HG03520 (cell line): Measurements from ENCODE around the gene ALDOB.

Experiments used
- ATAC-seq: cut with Tn5 transposase; IDR thresholded peaks from one replicate; pipeline ENCODE4 v1.9.1; 2021; ENCODE audit warnings: mild to moderate bottlenecking, moderate library complexity; ENCODE audit not compliant: unreplicated experiment

The ALDOB gene

DNA sequence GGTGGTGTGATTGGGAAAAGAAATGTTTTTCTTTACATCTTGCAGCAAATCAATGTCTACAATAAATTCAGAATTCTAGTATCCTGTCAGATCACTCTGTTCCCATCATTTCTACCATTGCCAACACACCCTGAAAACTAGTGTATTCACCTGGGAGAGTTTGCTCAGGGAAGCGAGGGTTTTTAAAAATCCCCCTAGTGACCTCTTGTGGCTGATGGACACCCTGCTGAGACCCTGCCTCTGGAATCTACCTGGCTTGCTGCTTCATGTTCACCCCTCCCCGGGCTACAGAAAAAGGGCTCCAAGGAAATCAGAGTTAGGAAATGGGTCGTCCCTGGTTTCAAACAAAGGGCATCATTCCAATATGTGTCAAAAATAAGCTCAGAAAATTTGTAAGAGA, 21.4 kb upstream of the ALDOB start:
- no peak for ATAC-seq

DNA sequence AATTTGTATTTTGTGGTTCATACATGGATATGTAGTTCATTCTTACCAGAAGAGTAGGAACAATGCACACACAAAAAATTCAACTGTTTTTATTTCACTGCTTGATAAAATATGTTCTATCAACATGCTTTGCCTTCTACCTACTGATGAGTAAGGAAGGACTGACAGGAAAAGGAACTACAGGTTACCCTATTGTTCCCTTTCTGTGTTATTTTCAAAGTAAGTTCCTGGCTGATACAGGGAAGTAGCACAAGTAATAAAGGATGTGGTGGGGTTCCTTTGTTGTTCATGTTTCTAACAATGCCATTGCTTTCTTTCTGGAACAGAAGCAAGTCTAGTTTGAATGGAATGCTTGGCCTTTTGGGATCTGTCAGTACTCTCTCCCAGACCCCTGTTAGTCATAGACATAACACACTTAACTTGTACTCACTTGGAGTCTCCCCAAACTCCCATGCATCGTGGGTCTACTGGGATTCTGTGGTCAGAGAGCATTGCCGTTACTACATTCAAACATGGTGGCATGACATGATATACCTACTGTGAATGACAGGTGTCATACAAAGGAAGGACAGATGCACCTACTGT, 20.2 kb upstream of the ALDOB start:
- no peak for ATAC-seq

DNA sequence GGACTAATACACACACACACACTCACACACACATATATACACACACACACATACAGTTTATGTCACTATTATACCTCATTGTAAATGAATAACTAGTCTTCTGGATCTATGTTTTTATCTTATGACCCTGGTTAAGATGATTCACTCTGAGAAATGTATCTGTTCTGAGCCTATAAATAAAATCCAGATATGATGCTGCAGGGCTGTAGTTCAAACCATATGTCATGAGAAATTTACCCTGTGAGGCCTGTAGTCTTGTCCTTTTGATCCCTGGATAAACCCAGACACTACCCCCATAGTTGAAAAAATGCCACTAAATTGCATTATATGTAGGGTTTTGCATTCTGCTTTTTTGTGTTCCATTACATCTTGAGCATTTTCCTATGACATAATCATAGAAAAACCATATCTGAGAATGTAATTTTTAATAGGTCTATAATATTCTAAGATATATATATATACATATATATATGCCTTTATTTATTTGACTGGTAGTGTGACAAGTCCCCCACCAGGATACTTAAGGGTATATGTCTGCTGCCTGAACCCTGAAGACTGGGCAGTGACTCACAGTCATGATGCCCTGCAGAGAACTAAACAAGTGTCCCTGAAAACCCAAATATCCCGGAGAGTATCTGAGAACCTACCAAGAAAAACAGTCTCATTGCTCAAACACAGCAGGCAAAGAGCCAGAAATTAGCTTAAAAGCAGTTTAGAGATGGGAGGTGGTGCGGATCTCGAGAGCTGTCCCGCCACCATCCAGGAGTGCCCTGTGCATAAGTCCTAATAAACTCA, 18.4 kb upstream of the ALDOB start:
- no peak for ATAC-seq

DNA sequence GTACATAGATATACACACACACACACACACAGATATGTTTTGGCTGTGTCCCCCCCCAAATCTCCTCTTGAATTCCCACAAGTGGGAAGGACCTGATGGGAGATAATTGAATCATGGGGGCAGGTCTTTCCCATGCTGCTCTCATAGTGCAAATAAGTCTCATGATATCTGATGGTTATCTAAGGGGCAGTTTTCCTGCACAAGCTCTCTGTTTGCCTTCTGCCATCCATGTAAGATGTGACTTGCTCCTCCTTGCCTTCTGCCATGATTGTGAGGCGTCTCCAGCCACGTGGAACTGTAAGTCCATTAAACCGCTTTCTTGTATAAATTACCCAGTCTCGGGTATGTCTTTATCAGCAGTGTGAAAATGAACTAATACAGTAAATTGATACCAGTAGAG, 15.9 kb upstream of the ALDOB start:
- ATAC-seq = no peak

DNA sequence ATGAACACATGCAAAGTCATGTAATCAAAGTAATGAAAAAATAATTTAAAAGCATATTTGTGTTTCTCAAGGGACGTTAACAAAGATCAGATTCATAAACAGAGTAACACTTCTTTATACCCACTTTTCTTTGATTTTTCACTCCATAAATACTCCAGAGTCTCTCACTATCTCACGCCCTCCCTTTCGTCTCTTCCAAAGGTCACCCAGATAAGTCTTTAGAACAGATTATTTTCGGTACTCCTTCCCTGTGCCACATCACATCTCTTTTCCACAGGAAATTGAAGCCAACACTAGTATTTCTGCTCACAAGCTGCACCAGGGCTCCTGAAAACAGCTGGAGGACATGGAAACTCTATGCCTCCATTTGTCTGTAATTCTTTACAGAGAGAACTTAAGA, 15.4 kb upstream of the ALDOB start:
- ATAC-seq = no peak

DNA sequence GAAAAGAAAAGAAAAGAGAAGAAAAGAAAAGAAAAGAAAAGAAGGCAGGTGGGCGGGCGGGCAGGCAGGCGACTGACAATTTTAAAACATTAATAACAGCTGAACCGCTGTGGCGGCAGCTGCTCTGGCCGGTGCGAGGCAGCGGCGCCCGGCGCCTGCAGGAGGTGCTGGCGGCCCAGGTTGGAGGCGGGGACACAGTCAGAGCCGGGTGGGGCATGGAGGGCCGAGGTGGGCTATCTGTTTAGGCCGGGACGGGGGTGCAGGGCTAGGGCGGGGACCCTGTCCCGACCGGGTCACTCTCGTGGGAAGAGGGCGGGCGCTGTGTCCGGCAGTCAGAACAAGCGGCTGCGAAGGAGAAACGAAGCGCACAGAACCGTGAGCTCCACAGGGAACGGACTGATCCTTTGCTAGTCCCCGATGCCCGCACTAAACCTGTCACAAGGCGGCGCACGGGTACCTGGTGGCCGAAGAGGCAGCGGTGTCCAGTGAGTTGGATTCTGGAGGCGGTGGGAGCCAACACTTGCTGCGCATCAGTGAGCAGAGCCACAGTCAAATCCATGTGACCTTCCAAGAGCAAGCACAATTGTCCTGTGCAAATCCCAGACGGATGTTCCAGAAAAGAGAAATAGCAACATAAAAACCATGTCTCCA, 13.6 kb upstream of the ALDOB start:
- ATAC-seq = peak; percentile 99

DNA sequence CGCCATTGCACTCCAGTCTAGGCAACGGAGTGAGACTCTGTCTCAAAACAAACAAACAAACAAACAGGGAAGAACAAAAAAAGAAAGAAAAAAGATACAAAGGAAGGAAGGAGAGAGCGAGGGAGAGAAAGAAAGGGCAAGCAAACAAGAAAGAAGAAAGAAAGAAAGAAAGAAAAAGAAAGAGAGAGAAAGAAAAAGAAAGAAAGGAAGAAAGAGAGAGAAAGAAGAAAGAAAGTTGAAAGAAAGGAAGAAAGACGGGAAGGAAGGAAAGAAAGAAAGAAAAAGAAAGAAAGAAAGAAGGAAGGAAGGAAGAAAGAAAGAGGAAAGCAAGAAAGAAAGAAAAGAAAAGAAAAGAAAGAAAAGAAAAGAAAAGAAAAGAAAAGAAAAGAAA, 13.1 kb upstream of the ALDOB start:
- no peak for ATAC-seq

DNA sequence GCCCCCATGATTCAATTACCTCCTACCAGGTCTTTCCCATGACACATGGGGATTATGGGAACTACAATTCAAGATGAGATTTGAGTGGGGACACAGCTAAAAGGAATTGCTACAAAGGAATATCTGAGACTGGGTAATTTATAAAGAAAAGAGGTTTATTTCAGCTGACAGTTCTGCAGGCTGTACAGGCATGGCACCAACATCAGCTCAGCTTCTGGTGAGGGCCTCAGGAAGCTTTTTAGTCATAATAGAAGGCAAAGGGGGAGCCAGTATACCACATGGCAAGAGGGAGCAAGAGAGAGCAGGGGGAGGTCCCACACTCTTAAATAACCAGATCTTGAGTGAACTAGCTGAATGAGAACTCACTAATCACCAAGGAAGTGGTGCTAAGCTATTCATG, 11.2 kb upstream of the ALDOB start:
- no peak for ATAC-seq

DNA sequence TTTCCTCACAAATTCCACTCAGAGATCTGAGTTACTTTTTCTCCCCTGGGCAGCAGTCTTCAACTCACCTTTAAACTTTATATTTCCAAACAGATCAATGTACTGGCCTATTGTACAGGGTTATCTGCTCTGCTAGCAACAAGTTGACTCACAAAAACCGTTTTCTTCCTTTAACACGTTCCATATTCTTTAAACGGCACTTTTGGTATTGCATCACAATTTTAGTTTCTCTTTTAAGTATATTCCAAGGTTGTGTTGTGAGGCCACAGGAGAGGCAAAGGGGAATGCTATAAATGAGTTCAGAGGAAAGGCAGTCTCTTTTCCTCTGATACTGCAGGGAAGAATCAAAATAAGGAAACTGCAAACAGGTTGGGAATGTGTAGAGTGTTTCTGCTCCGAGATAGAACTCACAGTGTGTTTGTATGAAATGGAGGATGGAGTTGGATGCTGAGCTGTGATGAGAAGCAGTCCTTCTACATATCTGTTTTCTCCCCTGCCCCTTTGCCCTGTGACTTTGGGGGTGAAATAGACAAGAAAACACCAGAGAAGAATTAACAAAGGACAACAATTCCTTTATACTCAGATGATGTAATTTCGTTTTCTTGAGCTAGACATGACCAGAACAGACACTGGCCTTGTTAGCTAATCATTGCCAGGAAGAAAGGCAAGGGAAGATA, 9.9 kb upstream of the ALDOB start:
- no peak for ATAC-seq

DNA sequence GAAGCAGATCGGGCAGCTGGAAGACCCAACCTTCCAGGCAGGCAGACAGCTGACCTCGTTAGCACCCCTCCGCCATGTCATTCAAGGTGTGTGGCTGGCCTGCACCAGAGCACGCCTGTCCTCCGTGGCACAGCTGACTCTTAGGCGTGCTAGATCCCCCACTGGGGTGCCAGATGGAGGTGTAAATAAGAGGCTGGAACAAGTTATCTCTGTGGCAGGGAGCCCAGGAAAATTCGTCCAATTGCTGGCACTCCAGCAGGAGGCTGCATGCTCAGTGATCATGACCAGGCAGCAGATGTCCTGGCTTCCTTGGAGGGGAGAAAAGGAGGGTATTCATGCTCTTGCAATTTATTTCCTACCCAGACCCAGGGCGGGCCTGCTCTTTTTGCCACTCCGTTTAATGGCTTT, 7.8 kb upstream of the ALDOB start:
- no peak for ATAC-seq

DNA sequence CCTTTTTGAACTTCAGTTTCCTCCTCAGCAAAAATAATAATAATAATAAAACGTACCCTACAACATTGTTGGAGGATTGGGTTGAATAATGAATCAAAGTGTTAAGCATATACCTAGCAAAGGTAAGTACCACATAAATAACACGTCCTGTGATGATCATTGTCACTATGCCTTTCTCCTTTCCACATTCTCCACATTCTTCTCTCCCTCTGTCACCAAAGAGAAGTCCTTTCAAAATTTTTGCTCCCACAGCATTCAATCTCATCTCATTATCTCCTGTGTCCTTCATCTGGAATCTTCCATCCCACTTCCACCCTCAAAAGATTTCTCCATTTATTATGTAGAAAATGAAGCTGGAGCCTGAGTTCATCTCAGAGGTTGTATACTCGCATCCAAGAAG, 7.2 kb upstream of the ALDOB start:
- no peak for ATAC-seq

DNA sequence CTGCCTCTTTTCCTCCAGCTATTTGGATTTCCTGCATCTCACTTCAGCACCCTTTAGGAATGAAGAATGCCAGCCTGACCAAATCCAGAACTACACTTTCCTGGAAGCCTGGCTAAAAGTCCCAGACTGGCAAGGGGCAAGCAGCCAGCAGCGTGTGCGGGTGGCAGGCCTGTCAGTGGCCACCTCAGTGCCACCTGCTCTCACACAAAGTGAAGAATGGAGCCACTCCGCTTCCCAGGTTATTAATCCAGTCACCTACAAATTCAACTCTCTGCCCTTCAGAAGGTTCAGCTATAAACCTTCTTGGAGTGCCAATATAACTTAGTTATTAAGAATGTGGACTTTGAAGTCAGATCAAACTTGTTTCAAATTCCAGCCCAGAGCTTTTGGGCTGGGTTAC, 6.7 kb upstream of the ALDOB start:
- ATAC-seq = no peak

DNA sequence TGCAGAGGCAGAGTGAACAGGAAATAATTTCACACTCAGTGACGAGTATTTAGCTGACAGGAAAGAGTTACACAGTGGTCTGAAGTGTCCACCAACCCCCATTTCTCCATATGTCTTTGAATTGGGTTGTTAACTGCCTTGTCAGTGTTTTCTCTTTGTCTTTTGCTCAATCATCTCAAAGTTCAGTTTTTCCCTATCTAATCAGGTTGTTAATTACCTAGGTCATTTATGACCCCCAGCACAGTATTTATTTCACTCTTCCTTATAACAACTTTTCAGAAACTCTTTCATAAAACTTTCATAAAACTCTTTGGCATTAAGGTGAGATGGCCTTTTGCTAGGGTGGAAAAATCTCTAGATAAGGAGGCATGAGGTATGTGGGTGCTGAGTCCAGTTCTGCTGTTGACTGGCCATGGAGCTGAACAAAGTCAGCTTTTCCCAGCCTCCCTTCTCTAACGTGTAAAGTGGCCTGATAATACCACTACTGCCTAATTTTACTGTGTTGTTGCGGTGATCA, 5.2 kb upstream of the ALDOB start:
- ATAC-seq = no peak

DNA sequence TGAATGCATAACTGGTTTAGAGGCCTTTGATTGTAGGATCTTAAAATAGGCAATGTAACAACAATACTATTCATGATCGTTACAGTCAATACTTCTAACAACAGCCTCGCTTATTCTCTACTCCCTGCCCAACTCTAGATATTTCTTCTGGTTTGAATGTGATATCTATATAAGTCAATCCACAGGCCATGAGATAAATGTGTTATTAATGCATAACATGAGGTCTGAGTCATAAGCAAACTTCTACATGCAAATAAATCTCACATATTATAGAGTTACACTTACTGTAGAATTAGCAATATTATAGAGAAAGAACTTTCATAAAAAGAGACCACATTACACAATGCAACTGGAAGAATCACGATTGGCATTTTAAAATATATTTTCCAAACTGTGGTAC, 2.9 kb upstream of the ALDOB start:
- ATAC-seq = no peak

DNA sequence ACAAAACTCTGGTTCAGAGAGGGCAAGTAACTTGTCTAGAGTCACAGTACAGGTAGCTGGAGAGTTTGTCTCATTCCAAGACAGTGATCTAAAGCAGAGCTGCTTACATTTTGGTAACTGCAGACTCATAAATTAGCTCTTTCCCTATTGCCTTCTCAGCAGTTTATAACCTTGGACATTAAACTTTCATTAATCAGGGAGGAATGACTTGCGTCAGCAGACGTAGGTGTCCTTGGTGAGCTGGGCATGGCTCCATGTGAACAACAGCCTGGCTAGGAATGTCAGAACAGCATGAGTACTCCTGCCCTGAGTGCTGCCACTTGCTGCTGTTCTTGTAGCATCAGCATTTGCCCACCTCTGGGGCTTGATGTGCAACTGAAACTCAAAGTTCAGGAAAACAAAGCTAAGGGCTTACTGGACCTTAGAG, 2.2 kb upstream of the ALDOB start:
- no peak for ATAC-seq

DNA sequence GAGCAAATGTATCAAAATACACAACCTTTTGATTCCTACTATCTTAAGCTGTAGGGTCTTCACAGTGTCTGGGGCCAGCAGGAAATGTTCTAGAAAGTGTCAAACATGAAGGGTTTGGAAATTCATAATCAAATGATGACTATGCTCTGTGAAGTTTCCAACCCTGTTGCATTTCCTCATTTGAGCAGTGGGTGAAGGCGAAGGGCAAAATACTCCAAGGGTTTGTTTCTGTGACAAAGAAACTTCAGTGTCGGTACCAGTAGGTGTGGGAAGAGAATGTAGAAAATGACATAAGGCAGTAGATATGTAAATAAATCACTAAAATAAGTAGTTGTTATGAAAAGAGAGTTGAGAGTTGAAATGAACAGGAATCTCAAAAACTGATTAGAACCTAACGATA, 576 bp downstream of the ALDOB start:
- ATAC-seq = no peak

DNA sequence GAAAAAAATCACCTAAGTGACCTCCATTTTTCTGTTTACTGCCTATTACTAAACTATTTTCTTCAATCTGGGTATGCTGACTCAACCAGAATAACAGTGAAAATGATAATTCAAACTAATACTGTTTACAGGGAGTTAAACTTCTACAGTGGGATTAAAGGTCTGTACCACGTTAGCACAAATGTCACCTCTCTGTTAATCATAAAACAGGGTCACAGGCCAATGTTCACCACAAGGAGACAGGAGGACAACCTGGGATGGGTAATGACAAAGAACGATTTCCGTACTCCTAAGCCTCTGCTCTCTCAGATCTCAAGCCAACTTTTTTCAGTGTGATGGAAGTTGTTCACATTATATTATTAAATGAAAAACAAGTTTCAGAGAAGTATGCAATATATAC, 2.3 kb downstream of the ALDOB start:
- ATAC-seq = no peak

DNA sequence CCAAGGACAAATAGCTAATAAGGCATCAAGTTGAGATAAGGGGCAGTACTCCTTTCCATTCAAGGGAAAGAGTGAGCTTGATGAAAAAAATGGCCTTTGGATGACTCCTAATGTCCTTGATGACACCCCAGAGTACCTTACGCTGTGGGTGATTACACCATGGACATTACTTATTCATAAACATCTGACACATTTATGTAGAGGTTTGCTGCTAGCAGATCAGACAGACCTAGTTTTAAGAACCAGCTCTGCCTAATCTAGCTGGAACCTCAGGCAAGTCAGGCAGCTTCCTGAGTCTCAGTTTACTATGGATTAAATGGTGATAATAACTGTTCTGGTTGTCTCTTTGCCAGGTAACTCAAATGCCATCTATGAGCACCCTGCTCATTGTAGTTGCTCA, 2.8 kb downstream of the ALDOB start:
- no peak for ATAC-seq

DNA sequence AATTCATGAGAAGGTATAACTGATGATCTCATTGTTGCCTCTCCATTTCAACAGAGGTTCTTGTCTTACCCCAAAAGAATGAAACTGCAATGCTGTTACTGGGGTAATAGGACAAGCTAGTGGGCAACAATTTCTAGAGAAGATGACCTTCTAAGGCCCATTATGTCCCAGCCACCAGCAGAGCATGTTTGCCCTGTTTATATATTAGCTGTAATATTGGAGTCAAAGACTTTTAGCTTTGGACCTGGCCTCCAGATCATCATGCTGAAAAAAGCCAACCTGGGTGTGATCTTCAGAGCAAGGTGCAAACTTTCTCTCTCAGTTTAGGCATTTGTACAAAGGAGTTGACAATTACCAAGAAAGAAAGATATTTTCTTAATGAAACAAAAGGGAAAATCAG, 3.4 kb downstream of the ALDOB start:
- ATAC-seq = no peak

DNA sequence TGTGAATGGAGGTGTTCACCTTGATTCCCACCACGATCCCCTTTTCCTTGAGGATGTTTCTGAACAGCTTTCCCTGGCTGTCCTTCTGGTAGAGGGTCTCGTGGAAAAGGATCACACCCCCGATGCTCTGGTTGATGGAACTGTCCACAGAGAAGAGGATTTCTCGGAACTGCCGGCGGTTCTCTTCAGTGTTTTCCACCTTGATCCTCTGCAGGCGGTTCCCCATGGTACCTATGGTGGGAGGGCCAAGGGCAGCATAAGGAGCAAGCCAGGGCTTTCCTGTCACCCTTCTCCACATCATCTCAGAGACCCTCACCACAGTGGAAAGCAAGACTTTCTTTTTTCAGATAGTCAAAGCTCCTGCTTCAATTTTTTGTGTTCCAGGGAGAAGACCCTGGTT, 5.8 kb downstream of the ALDOB start:
- ATAC-seq = no peak

DNA sequence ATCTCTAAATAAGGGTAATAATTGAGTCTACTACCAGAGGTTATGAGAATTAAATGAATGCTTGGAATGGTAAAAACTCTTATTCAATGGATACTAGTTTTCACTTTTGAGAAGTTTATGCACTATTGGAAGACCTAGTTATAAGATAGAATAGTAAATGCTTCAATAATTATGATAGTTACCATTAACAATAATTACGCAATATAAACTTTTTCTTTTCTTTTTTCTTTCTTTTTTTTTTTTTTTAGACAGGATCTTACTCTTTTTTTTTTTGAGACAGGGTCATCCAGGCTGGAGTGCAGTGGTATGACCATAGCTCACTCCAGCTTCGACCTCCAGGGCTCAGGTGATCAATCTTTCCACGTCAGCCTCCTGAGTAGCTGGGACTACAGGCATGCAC, 6.7 kb downstream of the ALDOB start:
- ATAC-seq = no peak
